Keratinocyte (primary cell): ENCODE data around the gene VPS35L.

Source experiments
- EZH2 ChIP-seq: IDR thresholded peaks from one replicate; pipeline ENCODE4 v1.6.1; 2012; ENCODE audit warnings: inconsistent platforms, mild to moderate bottlenecking, low read length, moderate library complexity
- TF ChIP-seq, protein P1 (sequence below), 3 experiments: IDR thresholded peaks in 1 of 3; conservative IDR thresholded peaks in 1 of 3; optimal IDR thresholded peaks in 1 of 3; 2 replicates in 2 of 3; 3 replicates in 1 of 3; pipeline versions ENCODE3 to v1.5.1; 2011; ENCODE audit warnings: low read length in 3 of 3, mild to moderate bottlenecking in 3 of 3, moderate library complexity in 2 of 3, control low read depth in 1 of 3, inconsistent platforms in 1 of 3; ENCODE audit not compliant: insufficient read depth in 2 of 3; ENCODE audit errors: extremely low read depth in 1 of 3

DNA sequence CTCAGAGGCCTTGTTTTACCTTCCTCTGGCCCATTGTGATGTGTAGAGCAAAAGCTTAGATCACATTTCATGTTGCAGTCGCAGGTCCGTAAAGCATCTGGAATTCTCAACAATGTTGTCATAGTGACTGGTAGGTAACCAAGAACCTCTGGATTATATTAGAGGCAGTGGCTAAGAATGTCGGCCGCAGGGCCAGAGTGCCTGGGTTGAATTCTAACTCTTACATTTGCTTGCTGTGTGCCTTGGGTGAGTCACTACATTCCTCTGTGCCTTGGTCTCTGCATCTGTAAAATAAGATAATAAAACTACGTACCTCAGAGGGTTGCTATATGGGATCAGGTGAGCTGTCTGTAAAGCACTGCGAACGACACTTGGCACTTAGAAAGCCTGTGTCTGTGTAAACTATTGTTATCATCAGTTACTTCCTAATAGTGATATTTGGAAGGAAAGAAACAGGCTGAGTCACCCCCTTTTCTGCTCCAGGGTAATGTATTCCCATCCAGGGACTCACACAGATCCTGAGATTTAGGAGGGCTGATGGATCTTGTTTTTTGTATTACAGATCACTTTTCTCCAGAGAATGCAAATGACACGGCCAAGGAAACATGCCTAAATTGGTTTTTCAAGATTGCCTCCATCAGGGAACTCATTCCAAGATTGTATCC is 52.2 kb downstream of the VPS35L start:
- TF ChIP-seq, protein P1, sequence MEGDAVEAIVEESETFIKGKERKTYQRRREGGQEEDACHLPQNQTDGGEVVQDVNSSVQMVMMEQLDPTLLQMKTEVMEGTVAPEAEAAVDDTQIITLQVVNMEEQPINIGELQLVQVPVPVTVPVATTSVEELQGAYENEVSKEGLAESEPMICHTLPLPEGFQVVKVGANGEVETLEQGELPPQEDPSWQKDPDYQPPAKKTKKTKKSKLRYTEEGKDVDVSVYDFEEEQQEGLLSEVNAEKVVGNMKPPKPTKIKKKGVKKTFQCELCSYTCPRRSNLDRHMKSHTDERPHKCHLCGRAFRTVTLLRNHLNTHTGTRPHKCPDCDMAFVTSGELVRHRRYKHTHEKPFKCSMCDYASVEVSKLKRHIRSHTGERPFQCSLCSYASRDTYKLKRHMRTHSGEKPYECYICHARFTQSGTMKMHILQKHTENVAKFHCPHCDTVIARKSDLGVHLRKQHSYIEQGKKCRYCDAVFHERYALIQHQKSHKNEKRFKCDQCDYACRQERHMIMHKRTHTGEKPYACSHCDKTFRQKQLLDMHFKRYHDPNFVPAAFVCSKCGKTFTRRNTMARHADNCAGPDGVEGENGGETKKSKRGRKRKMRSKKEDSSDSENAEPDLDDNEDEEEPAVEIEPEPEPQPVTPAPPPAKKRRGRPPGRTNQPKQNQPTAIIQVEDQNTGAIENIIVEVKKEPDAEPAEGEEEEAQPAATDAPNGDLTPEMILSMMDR (optimal IDR thresholded peaks at IDR 0.05 in 1 of 3, IDR thresholded peaks at IDR 0.05 in 1 of 3, conservative IDR thresholded peaks at IDR 0.05 in 1 of 3; ENCODE audit: extremely low read depth in 1 of 3, insufficient read depth in 2 of 3, low read length in 3 of 3), result no peak
- no peak for TF ChIP-seq EZH2
